CD4-positive, alpha-beta T cell treated with Interleukin-6 for 4 hours (primary cell): Measurements from ENCODE around the gene THOP1.

Experiments
- DNase-seq: peaks from one replicate; pipeline ENCODE4 v3.0.0-alpha.2; 2020; ENCODE audit warnings: mixed read lengths

The THOP1 gene

GRCh38 chr19:2804156-2805004, 19.1 kb downstream of the THOP1 start:
- no peak for DNase-seq

- DNase-seq: no peak
Observed at GRCh38 chr19:2805261-2805900, 20.1 kb downstream of the THOP1 start.

- DNase-seq: no peak
Observed at GRCh38 chr19:2805991-2806649, 20.8 kb downstream of the THOP1 start.

- DNase-seq: no peak
Observed at GRCh38 chr19:2806736-2807378, 21.6 kb downstream of the THOP1 start.

GRCh38 chr19:2807379-2808128, 22.3 kb downstream of the THOP1 start:
- DNase-seq: no peak

- no peak for DNase-seq
Observed at GRCh38 chr19:2808129-2808941, 23.0 kb downstream of the THOP1 start.

GRCh38 chr19:2809387-2810140, 24.3 kb downstream of the THOP1 start:
- no peak for DNase-seq

GRCh38 chr19:2810141-2811091, 25.1 kb downstream of the THOP1 start:
- no peak for DNase-seq

GRCh38 chr19:2811221-2811722, 26.0 kb downstream of the THOP1 start:
- DNase-seq: no peak

GRCh38 chr19:2811735-2812413, 26.6 kb downstream of the THOP1 start:
- no peak for DNase-seq

GRCh38 chr19:2812414-2813234, 27.3 kb downstream of the THOP1 start:
- DNase-seq: no peak

- DNase-seq: no peak
Observed at GRCh38 chr19:2813235-2814160, 28.2 kb downstream of the THOP1 start.

GRCh38 chr19:2814426-2814825, 29.1 kb downstream of the THOP1 start:
- no peak for DNase-seq

- DNase-seq: no peak
Observed at GRCh38 chr19:2815191-2815614, 29.9 kb downstream of the THOP1 start.

GRCh38 chr19:2815923-2816322, 30.6 kb downstream of the THOP1 start:
- DNase-seq: no peak

GRCh38 chr19:2816641-2817040, 31.3 kb downstream of the THOP1 start:
- DNase-seq: no peak
